Fibroblast of the aortic adventitia (primary cell): ENCODE data around the gene ANKRD6. TPM values are rescaled to one million over a fixed set of nuclear protein-coding genes. Genes with fewer than 3 reads are reported as not detected.
A peak's percentile ranks its signal among the peaks of the same experiment; 100 is the strongest.

Experiments used
- DNase-seq: peaks from one replicate; pipeline ENCODE4 v3.0.0-alpha.2; 2010; ENCODE audit warnings: low read depth
- H3K4me3 ChIP-seq: 2 replicates; pipeline ENCODE4 v1.5.1; 2011; ENCODE audit warnings: low read depth, mild to moderate bottlenecking, control low read depth, low read length, moderate library complexity
- total RNA-seq: library from RNA; depleted of rRNA; stranded (reverse); fragments of >200 nt; gene quantifications from 2 replicates; pipeline ENCODE4 v1.2.3, GENCODE V29; 2012; ENCODE audit warnings: low replicate concordance
- TF ChIP-seq, protein P1 (sequence below): IDR thresholded peaks from 2 replicates; pipeline ENCODE4 v1.5.1; 2011; ENCODE audit warnings: mild to moderate bottlenecking, low read length, control low read depth, inconsistent platforms; ENCODE audit not compliant: insufficient read depth

The ANKRD6 gene
- total RNA-seq, 1 donor = 14.6 TPM

DNA sequence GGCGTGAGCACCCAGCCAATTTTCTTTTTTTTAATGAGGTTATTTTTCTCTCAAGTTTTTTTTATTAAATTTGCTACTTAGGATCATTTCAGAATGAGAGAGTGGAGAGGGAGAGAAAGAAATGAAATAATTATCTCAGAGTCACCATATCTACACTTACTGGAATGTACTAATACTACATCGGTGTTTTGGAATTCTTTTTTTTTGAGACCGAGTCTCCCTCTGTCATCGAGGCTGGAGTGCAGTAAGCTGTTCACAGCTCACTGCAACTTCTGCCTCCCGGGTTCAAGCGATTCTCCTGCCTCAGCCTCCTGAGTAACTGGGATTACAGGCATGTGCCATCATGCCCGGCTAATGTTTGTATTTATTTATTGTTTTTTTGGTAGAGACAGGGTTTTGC, 27.8 kb downstream of the ANKRD6 start:
- H3K4me3 ChIP-seq = no peak overlapping the region
- no peak for DNase-seq
- TF ChIP-seq, protein P1, sequence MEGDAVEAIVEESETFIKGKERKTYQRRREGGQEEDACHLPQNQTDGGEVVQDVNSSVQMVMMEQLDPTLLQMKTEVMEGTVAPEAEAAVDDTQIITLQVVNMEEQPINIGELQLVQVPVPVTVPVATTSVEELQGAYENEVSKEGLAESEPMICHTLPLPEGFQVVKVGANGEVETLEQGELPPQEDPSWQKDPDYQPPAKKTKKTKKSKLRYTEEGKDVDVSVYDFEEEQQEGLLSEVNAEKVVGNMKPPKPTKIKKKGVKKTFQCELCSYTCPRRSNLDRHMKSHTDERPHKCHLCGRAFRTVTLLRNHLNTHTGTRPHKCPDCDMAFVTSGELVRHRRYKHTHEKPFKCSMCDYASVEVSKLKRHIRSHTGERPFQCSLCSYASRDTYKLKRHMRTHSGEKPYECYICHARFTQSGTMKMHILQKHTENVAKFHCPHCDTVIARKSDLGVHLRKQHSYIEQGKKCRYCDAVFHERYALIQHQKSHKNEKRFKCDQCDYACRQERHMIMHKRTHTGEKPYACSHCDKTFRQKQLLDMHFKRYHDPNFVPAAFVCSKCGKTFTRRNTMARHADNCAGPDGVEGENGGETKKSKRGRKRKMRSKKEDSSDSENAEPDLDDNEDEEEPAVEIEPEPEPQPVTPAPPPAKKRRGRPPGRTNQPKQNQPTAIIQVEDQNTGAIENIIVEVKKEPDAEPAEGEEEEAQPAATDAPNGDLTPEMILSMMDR = no peak

DNA sequence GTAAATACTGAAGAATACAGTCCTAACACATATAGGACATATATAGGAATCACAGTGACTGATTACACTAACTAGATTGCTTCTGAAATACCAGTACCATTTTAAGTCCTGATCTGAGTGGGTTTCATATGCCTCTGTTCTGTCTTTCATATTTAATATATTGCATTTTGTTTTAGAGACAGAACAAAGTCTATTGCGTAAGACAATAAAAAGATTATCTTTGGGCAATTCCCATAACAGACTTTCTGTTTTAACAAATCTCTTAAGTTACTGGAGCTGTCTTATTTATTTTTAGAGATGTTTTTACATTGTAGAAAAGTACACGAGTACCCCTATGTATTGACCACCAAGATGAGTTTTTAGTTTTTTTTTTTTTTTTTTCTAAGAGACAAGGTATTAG, 29.6 kb downstream of the ANKRD6 start:
- no peak for DNase-seq
- TF ChIP-seq, protein P1 = no peak
- H3K4me3 ChIP-seq = no peak overlapping the region

DNA sequence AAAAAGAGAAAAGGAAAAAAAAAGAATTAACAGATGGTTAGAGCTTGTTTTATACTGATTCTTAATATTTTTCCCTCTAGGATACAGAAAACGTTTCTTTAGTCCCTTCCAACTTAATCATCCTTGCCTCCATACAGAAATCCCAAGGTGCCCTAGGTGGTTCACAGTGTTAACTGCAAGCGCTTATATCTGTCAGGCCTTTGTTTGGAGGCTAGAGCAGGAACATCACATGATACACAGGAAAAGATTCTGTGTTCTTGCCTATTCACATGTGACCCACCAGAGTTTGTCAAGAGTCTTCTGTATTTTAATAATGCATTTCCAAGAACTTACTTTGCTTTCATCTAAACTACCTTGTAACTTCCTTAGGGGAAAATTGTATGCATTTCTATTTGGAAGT, 31.3 kb downstream of the ANKRD6 start:
- TF ChIP-seq, protein P1 = no peak
- no peak for DNase-seq
- H3K4me3 ChIP-seq = no peak overlapping the region

DNA sequence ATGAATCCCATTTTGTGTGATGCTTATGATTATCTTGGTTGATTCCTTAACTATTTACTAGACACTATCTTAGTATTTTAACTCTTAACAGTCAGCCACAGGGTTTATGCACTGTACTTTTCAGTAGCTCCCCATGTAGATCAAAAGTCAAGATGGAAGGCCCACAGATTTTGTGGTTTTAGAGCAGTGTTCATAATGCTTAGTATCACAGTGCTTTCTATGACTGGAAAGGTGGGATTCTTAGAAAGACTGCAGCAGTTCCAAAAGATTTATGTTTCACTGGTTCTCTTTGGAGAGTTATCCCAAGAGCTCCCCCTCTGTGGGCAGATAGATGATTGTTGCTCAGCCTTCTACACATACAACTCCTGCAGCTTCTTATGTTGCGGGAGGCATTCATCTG, 34.5 kb downstream of the ANKRD6 start:
- TF ChIP-seq, protein P1 = no peak
- DNase-seq = no peak
- H3K4me3 ChIP-seq = no peak overlapping the region

DNA sequence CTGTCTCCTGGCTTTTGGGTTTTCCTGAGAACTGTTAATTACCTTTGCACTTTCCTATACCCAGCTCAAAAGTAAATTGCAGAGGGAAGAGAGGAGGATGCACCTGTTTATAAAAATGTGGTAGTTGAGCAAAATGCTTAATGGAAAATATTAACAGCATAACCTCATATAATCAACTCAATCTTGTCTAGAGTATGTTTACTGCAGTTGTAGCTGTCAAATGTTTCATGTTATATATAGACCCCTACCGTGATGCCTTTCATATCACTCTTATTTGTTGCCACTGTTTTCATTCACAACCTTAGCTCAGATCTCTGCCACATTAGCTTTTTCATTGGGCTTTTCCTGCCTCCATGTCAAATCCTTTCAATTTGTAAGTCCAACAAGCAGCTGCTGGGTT, 36.0 kb downstream of the ANKRD6 start:
- no peak for DNase-seq
- H3K4me3 ChIP-seq = no peak overlapping the region
- TF ChIP-seq, protein P1 = no peak

DNA sequence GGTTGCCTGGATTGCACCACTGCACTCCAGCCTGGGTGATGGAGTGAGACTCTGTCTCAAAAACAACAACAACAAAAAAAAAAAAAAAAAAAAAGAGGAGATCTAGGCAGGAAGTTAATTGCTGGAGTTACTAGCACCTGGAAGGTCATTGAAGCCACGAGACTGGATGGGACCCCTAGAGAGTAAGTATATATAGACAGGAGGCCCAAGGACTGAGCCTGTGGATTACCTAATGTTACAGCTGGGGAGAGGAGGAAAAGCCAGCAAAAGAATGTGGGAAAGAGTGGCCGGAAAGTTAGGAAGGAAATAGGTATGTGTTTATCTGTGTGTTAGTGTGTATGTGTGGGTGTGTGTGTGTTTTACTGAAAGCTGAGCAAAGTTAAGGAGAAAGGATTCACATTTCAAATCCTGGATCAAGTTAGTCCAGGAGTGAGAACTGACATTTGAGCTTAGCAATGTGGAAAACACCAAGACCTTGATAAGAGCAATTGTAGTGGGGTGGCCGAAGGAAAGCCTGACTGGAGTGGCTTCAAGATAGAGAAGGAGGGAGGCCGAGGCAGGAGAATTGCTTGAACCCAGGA, 38.4 kb downstream of the ANKRD6 start:
- DNase-seq = no peak
- TF ChIP-seq, protein P1 = no peak
- no peak overlapping the region for H3K4me3 ChIP-seq

DNA sequence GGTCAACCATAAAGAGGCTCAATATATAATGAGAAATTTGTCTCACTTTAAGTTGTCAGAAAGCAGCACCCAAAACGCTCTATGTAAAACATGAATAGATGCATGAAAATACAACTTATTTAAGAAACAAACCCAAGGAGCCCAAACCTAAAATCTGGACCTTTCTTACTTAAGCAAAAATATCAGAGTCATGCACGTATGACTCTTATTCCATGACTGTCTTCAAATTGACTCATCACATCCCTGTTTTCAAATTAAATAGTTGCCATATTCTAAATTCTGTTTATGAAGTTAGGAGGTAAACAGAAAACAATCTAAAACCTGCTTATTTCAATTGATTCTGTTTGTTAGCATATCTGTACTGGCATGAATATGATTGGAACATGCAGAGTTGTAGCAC, 42.1 kb downstream of the ANKRD6 start:
- H3K4me3 ChIP-seq = no peak overlapping the region
- TF ChIP-seq, protein P1 = no peak
- peak; percentile 24 for DNase-seq
